ENCODE measurements around the gene MYADML2.

GRCh38 chr17:81922566-81923301 lies 24.3 kb downstream of the MYADML2 start:
- TF ChIP-seq POLR2A (IDR thresholded peaks at IDR 0.05; ENCODE audit: low read length) (no peak), GATA1 (IDR thresholded peaks at IDR 0.05; ENCODE audit: low read depth, low read length) (no peak)

All from erythroblast (primary cell).